NT2/D1 (cell line): ENCODE measurements around the gene ANKRD55.

Experiments
- SUZ12 ChIP-seq: IDR thresholded peaks from 2 replicates; pipeline ENCODE4 v1.6.1; 2011; ENCODE audit not compliant: insufficient read length, insufficient read depth; ENCODE audit errors: extremely low read depth
- ZNF274 ChIP-seq: IDR thresholded peaks from 2 replicates; pipeline ENCODE4 v1.6.1; 2011; ENCODE audit warnings: mild to moderate bottlenecking, low read depth, low read length

DNA sequence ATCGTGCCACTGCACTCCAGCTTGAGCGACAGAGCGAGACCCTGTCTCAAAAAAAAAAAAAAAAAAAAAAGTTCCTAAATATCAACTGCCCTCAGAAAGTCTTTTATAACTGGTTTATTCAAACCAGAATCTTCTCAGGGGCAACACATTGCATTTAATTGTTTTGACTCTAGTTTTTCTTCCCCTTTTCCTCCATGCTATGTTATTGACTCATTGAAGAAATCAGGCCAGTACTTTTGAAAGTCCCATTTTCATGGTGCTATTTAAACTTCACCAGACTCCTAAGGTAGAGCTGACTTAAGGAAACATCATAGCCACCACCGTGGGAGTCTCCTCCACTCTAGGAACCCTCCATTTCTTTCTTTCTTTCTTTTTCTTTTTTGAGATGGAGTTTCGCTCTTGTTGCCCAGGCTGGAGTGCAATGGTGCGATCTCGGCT is 155.3 kb downstream of the ANKRD55 start:
- TF ChIP-seq ZNF274: no peak
- TF ChIP-seq SUZ12: no peak
